GM23338 (cell line): Measurements from ENCODE around the gene SLC8A3. TPM values are rescaled to one million over a fixed set of nuclear protein-coding genes. Genes with fewer than 3 reads are reported as not detected.

Experiments
- CREB1 ChIP-seq: fragments of 250-450 bp; sonication (Bioruptor Pico); IDR thresholded peaks from 2 replicates; pipeline ENCODE4 v1.5.0; 2020; ENCODE audit warnings: low read depth, mild to moderate bottlenecking, moderate library complexity
- EZH2 ChIP-seq: fragments of 200-600 bp; sonication (generic); IDR thresholded peaks from one replicate; pipeline ENCODE4 v1.8.0; 2017; ENCODE audit warnings: antibody characterized with exemption, mild to moderate bottlenecking, low read depth; ENCODE audit not compliant: unreplicated experiment
- EZH2phosphoT487 ChIP-seq: fragments of 200-600 bp; sonication (generic); IDR thresholded peaks from one replicate; pipeline ENCODE4 v1.8.1; 2018; ENCODE audit warnings: antibody characterized with exemption; ENCODE audit not compliant: unreplicated experiment
- JUNB ChIP-seq: IDR thresholded peaks from one replicate; pipeline ENCODE4 v1.6.1; 2016; ENCODE audit warnings: antibody characterized with exemption; ENCODE audit not compliant: unreplicated experiment
- POLR2AphosphoS5 ChIP-seq: IDR thresholded peaks from 2 replicates; pipeline ENCODE4 v1.6.1; 2016; ENCODE audit warnings: antibody characterized with exemption, low read depth
- STAT1 ChIP-seq: IDR thresholded peaks from one replicate; pipeline ENCODE4 v1.6.1; 2016; ENCODE audit warnings: antibody characterized with exemption; ENCODE audit not compliant: unreplicated experiment
- ZNF114 ChIP-seq: fragments of 250-450 bp; sonication (Bioruptor Pico); IDR thresholded peaks from 2 replicates; pipeline ENCODE4 v1.5.0; 2020; ENCODE audit warnings: mild to moderate bottlenecking, moderate library complexity
- ZNF331 ChIP-seq: fragments of 250-450 bp; sonication (Bioruptor Pico); IDR thresholded peaks from 2 replicates; pipeline ENCODE4 v1.5.0; 2020; ENCODE audit warnings: low read depth, mild to moderate bottlenecking, moderate library complexity
- polyA plus RNA-seq: library from polyadenylated mRNA; unstranded; fragments of >200 nt; fragmentation: Nextera tagmentation; extraction: Ambion mirVana; gene quantifications from 2 replicates; pipeline ENCODE4 v1.2.1, GENCODE V29; 2016
- total RNA-seq: library from RNA; depleted of rRNA; stranded (reverse); fragments of >200 nt; shearing (Covaris generic); gene quantifications from 2 replicates; pipeline ENCODE4 v1.2.3, GENCODE V29; 2014
- TF ChIP-seq, protein P1 (sequence below): fragments of 250-450 bp; sonication (Bioruptor Pico); IDR thresholded peaks from 2 replicates; pipeline ENCODE4 v1.5.0; 2020; ENCODE audit warnings: mild to moderate bottlenecking, moderate library complexity
- TF ChIP-seq, protein P2 (sequence below), 2 experiments: fragments of 200-600 bp in 1 of 2; sonication (generic) in 1 of 2; conservative IDR thresholded peaks; 2 replicates each; pipeline versions ENCODE4 v1.5.1 to v1.6.1; 2016 to 2017; ENCODE audit warnings: antibody characterized with exemption in 2 of 2, low read depth in 2 of 2, mild to moderate bottlenecking in 2 of 2, moderate library complexity in 1 of 2
- TF ChIP-seq, protein P3 (sequence below): IDR thresholded peaks from 2 replicates; pipeline ENCODE4 v1.6.1; 2016; ENCODE audit warnings: antibody characterized with exemption

Gene SLC8A3
- total and polyA plus RNA-seq, 2 experiments from 2014 or later = 0.82 to 2.0 TPM

DNA sequence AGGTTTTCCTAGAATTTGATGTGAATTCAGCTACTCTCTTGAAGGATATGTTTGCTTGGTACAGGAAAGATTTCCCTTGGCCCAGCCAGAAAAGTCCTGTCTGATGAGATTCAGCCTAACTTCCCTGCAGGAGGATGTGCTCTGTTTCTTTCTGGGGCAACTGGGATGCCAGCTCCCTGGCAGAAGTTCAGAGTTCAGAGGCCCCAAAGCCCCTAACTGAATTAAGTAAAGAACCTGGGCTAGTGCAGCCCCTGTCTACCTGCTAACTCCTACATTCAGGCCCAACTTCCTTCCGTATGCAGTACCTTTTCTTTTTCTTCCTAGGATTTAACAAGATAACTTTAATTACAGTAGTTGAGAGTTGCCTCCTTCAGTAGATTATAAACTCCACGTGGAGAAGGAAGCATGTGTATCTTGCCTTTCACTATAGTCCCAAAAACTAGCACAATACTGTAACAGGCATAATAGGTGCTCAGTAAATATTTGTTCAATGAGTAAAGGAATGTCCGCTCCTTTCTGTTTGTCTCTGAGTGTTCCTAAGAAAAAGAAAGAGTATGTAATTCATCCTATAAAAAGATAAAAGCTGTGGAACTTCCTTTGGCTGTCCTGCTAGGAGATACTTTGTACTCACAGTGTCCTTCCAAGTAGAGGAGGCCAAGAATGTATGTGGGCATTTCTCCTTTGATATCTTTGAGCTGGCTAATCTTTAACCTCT, 141.0 kb downstream of the SLC8A3 start (continued):
- TF ChIP-seq, protein P1, sequence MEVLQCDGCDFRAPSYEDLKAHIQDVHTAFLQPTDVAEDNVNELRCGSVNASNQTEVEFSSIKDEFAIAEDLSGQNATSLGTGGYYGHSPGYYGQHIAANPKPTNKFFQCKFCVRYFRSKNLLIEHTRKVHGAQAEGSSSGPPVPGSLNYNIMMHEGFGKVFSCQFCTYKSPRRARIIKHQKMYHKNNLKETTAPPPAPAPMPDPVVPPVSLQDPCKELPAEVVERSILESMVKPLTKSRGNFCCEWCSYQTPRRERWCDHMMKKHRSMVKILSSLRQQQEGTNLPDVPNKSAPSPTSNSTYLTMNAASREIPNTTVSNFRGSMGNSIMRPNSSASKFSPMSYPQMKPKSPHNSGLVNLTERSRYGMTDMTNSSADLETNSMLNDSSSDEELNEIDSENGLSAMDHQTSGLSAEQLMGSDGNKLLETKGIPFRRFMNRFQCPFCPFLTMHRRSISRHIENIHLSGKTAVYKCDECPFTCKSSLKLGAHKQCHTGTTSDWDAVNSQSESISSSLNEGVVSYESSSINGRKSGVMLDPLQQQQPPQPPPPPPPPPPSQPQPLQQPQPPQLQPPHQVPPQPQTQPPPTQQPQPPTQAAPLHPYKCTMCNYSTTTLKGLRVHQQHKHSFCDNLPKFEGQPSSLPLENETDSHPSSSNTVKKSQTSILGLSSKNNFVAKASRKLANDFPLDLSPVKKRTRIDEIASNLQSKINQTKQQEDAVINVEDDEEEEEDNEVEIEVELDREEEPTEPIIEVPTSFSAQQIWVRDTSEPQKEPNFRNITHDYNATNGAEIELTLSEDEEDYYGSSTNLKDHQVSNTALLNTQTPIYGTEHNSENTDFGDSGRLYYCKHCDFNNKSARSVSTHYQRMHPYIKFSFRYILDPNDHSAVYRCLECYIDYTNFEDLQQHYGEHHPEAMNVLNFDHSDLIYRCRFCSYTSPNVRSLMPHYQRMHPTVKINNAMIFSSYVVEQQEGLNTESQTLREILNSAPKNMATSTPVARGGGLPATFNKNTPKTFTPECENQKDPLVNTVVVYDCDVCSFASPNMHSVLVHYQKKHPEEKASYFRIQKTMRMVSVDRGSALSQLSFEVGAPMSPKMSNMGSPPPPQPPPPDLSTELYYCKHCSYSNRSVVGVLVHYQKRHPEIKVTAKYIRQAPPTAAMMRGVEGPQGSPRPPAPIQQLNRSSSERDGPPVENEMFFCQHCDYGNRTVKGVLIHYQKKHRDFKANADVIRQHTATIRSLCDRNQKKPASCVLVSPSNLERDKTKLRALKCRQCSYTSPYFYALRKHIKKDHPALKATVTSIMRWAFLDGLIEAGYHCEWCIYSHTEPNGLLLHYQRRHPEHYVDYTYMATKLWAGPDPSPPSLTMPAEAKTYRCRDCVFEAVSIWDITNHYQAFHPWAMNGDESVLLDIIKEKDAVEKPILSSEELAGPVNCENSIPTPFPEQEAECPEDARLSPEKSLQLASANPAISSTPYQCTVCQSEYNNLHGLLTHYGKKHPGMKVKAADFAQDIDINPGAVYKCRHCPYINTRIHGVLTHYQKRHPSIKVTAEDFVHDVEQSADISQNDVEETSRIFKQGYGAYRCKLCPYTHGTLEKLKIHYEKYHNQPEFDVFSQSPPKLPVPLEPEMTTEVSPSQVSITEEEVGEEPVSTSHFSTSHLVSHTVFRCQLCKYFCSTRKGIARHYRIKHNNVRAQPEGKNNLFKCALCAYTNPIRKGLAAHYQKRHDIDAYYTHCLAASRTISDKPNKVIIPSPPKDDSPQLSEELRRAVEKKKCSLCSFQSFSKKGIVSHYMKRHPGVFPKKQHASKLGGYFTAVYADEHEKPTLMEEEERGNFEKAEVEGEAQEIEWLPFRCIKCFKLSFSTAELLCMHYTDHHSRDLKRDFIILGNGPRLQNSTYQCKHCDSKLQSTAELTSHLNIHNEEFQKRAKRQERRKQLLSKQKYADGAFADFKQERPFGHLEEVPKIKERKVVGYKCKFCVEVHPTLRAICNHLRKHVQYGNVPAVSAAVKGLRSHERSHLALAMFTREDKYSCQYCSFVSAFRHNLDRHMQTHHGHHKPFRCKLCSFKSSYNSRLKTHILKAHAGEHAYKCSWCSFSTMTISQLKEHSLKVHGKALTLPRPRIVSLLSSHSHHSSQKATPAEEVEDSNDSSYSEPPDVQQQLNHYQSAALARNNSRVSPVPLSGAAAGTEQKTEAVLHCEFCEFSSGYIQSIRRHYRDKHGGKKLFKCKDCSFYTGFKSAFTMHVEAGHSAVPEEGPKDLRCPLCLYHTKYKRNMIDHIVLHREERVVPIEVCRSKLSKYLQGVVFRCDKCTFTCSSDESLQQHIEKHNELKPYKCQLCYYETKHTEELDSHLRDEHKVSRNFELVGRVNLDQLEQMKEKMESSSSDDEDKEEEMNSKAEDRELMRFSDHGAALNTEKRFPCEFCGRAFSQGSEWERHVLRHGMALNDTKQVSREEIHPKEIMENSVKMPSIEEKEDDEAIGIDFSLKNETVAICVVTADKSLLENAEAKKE (CRISPR knock-in tag) = no peak
- TF ChIP-seq EZH2 (no peak), POLR2AphosphoS5 (no peak), CREB1 (CRISPR knock-in tag) (no peak), ZNF331 (CRISPR knock-in tag) (no peak), STAT1 (no peak), JUNB (no peak), ZNF114 (CRISPR knock-in tag) (no peak), EZH2phosphoT487 (no peak)
- TF ChIP-seq, protein P2, sequence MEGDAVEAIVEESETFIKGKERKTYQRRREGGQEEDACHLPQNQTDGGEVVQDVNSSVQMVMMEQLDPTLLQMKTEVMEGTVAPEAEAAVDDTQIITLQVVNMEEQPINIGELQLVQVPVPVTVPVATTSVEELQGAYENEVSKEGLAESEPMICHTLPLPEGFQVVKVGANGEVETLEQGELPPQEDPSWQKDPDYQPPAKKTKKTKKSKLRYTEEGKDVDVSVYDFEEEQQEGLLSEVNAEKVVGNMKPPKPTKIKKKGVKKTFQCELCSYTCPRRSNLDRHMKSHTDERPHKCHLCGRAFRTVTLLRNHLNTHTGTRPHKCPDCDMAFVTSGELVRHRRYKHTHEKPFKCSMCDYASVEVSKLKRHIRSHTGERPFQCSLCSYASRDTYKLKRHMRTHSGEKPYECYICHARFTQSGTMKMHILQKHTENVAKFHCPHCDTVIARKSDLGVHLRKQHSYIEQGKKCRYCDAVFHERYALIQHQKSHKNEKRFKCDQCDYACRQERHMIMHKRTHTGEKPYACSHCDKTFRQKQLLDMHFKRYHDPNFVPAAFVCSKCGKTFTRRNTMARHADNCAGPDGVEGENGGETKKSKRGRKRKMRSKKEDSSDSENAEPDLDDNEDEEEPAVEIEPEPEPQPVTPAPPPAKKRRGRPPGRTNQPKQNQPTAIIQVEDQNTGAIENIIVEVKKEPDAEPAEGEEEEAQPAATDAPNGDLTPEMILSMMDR (conservative IDR thresholded peaks at IDR 0.05; ENCODE audit: low read depth in 2 of 2) = no peak
- TF ChIP-seq, protein P3, sequence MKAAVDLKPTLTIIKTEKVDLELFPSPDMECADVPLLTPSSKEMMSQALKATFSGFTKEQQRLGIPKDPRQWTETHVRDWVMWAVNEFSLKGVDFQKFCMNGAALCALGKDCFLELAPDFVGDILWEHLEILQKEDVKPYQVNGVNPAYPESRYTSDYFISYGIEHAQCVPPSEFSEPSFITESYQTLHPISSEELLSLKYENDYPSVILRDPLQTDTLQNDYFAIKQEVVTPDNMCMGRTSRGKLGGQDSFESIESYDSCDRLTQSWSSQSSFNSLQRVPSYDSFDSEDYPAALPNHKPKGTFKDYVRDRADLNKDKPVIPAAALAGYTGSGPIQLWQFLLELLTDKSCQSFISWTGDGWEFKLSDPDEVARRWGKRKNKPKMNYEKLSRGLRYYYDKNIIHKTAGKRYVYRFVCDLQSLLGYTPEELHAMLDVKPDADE = no peak
